Inferior parietal cortex (tissue), 1 donor: ENCODE data around the gene CNRIP1.
"Not testable (repeated sequence)": the region's sequence is repeated elsewhere in the genome, so short reads cannot be mapped to it uniquely, and the experiment has no call there.

ENCODE experiments used
- DNase-seq: peaks from one replicate; pipeline ENCODE4 v3.0.0-alpha.2; 2016; ENCODE audit errors: extremely low spot score

CNRIP1 gene, protein sequence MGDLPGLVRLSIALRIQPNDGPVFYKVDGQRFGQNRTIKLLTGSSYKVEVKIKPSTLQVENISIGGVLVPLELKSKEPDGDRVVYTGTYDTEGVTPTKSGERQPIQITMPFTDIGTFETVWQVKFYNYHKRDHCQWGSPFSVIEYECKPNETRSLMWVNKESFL

DNA sequence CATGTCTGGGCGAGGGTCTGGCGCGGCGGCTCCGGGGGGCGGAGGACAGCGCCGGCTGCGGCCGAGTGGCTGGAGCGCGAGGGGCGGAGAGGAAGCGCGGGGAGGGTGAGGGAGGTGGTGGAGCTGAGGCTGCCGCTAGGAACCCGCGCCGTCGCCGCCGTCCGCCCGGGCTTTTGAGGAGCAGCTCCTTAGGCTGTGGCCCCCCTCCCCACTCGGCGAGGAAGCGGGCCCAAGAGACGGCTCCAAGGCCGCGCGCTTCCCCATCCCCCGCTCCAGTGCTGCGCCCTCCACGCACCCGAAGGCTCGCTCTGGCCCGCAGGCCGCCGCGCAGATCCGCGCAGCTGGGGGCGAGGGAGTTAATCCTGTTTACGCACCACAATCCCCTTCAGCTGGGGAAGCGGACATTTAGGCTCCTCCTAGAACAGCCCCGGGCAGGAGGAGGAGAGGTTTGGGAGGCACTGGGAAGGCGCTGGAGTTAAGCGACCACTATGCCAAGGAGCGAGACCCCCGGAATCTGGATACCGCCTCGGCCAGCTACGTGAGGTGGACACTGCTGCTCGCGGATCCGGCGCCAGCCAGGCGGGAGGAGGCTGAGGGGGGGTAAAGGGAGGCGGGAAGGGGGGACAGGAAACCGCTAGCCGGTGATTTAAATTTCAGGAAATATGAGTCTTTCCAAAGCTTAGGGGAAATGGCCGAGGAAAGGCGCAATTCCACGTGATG lies at the start of gene CNRIP1:
CNRIP1 (minus strand) TSS at position 552 of the 720 bp plus-strand sequence; CDS start at position 3, 549 bp downstream.
- peak; percentile 66 for DNase-seq

DNA sequence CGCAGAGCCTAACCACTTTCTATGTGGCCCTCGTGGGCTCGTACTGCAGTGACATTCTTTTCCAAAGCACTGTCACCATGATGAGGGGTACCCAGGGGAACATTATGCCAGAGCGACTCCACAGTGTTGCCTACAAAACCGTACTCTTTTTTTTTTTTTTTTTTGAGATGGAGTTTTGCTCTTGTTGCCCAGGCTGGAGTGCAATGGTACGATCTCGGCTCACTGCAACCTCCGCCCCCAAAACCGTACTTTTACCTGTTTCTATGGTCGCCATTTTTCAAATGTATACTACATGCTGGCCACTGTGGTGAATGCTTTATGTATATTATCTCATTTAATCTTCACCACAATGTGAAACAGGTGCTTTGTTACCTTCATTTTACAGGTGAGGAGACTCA lies 49.6 kb upstream of the CNRIP1 start:
- no peak for DNase-seq

DNA sequence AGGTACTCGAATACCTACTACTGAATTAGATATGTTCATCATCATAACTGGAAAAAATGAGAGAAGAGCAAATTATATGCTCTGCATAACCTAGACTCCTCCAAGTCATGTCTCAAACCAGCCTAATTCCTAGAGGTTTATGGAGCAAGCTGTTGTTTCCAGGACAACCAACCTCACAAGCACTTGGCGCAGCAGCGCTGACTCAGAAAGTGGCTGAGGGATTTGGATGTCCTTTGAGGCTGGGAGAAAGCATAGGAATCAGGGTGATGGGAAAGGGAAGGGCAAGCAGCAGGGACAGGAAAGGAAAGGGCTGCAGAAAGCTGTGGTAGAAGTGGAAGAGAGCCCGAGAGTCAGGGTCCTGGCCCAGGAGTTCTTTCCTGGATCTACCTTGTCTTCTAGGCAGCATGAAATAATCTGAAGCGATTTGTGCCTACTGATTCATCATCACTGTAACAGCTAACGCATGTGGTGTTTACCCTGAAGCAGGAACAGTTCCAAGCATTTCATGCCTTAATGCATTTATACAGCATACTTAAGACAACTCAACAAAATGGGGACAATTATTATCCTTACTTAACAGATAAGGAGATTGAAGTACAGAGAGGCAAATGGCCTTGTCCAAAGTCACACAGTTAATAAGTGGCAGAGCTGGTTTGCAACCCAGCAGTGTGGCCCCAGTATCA lies 49.0 kb upstream of the CNRIP1 start:
- DNase-seq = peak; percentile 67

DNA sequence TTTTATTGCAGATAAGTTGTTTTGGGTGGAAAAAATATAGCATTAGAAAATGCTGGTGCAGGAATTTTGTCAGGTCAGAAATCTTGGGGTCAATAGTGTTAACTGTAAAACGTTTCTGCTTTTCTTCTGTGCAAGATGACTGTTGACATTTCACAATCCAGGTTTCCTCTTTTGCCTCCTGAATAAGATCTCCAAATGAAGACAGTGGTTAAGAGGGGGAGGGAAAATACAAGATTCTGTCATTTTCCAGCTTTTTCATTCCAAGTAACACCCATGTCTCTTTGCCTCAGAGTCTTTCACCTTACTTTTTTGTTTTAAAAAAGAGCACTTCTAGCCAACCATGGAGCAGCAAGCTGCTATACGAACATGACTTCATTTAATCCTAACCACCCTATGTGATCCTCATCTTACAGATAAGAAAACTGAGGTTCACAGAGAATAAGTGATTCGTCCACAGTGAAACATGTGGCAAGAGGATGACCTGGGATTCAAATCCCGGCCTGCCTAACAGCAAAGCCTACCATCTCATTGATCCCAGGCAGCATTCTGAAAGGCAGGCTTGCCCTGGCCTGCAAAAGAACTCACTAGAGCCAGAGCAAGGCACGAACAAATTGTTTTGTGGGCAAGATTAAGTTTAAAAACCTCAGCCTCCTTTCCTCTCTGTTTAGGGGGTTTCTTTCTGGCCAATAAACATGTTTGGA lies 48.4 kb upstream of the CNRIP1 start:
- no peak for DNase-seq

DNA sequence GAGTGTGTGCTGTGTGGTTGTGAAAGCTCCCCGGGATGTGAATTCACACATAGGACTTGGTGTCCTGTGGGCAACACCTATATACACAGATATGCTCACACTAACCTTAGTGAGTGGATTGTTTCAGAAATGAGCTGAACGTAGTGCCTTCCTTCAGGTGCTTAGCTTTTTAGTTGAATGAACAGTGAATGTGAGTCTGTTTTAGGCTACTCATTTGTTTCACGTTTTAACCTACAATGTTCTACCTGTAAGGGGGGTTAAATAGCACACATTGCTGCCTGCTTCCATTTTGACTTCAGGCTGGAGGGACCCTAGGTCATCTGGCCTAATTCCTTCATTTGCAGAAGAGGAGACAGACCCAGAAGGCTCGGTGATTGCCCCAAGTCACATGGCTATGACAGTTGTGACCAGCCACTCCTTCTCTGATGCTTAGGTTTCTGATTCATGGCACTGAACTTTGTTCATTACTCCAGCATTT lies 46.4 kb upstream of the CNRIP1 start:
- DNase-seq = no peak

DNA sequence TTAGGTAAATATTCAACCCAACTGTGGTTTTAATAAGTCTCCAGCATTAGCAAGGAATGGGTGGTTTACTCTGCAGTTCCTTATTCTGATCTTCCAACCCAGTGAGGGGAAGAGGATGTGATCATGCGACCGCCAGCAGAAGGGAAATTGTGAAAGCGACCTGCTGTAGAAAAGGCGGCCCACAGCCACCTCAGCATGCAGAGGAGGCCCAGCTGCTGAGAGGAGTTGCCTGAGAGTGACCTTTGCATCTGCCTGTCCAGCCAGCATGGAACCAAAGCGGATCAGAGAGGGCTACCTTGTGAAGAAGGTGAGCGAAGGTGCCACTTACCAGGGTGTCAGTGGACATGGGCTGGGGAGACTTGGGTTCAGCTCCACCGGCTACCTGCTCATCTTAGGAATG lies 45.3 kb upstream of the CNRIP1 start, which contains the start of gene PLEK:
PLEK (plus strand) TSS at position 196 of the 400 bp plus-strand sequence; CDS start at position 266, 70 bp downstream.
- no peak for DNase-seq

DNA sequence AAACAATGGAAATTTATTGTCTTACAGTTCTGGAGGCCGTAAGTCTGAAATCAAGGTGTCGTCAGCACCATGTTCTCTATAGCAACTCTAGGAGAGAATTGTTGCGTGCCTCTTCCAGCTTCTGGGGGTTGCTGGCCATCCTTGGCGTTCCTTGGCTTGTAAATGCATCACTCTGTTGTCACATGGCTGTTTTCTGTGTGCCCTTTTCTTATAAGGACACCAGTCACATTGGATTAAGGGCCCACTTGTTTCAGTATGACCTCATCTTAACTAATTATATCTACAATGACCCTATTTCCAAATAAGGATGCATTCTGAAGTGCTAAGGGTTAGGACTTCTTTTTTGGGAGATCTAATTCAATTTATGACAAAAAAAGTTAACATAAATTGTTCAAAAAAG lies 44.0 kb upstream of the CNRIP1 start:
- DNase-seq = no peak

DNA sequence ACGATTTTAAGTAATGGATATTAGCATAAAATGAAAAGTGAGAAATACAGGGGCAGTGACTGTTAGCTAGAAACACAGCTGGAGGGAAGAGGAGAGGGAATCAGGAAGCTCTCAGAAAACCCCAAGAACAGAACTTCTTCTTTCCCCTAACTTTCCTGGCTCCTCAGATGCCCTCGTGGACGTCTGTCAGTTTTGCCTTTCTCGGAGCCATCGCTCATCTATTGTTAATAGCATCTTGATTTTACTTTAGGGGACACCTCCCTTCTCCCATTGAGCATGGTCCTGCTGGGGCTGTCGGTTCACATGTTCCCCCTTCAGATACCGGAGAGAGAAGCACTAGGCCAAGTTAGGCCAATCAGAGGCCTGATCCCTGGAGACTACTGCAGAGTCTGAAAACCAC lies 43.0 kb upstream of the CNRIP1 start:
- DNase-seq = no peak

DNA sequence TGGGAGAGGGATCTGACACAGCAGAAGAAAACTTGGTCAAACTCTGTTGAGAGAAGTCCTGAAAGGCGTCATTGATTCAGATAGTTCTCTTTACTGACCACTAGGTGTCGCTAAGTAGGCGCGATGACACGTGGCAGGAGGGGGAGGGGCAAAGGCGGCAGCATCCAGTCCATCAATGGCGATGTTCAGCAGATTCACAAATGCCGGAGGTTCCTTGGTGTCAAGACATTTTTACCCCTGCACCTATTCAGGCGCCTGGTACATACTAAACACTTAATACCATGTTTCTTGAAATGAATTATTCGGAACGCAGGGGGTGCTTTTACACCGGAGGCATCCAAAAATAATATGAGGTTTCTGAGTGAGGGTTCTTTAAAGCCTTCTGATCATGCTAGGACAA lies 42.3 kb upstream of the CNRIP1 start:
- no peak for DNase-seq

DNA sequence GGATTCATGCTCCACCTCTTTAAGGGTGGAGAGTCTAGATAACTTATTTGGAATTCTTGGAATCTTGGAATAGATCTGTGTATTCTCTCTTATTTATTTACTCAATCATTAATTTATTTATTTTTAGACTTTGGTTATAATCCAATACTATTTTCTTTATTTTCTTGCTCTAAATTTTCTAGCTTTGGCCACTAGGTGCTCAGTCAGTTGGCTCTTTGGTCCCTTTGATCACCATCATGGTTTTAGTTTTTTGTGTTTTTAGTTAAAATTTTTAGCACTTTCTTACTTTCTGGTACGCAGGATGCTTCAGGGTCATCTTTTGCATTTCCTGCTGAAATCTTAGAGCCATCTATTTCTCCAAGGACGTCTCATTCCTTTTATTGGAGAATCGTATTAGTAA lies 40.1 kb upstream of the CNRIP1 start:
- no peak for DNase-seq

DNA sequence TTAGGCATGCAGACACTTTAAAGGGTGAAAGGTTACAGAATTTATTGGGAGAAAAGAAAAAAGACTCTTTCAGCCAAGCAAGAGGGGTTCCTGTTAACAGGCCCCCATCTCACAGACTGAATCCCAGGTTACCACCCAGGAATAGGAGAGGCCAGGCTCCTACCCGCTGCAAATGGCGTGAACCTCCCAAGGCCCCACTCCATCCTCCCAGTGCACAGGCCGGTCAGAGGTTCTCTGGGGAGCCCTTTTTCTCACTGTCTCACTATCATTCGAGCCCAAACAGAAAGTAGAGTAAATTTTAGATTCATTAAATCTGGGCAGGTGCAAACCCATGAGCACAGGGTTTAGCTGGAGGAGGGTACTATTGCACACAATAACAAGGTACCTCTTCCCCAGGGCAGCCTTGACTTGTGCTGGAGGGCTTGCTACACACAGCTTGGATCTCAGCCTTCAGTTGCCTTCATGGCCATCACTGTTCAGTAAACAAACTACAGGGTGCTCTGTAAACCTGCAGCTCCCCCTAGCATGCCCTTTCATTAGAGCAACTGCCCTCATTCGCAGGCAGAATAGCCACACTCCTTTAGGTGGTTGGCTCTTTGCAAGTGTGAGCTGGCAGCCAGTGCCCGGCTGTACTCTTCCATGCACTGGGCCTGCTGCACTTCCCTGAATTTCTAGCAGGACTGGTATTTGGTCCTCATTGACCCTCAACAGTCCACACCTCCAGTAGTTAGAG lies 38.0 kb upstream of the CNRIP1 start:
- DNase-seq = no peak

DNA sequence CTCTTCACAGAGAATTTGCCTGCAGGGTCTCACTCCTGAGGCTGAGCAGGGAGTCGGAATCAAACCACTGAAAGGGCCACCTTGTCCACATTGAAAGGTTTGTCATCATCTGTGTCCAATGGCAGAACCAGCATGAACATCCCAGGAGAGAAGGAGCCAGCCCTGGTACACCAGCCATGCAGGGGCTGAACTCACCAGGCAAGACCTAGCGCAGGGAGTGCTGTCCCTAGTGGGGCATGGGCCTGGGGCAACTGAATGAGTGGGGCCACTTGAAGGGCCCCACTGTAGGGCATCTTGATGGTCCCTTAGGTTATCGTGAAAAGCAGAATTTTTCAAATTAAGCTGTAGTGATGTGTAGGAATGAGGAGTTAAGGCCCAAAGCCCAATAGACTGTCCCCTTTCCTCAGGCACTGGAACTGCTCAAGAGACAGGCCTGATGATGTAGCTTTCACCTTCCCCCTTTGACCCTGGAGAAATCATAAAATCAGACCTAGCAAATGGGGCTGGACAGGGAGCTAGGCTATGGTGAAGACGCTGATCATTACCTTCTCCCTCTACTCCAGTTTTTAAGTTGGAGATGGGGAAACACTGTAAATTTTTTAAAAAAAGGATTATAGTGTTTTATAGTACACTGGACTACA lies 37.0 kb upstream of the CNRIP1 start:
- no peak for DNase-seq

DNA sequence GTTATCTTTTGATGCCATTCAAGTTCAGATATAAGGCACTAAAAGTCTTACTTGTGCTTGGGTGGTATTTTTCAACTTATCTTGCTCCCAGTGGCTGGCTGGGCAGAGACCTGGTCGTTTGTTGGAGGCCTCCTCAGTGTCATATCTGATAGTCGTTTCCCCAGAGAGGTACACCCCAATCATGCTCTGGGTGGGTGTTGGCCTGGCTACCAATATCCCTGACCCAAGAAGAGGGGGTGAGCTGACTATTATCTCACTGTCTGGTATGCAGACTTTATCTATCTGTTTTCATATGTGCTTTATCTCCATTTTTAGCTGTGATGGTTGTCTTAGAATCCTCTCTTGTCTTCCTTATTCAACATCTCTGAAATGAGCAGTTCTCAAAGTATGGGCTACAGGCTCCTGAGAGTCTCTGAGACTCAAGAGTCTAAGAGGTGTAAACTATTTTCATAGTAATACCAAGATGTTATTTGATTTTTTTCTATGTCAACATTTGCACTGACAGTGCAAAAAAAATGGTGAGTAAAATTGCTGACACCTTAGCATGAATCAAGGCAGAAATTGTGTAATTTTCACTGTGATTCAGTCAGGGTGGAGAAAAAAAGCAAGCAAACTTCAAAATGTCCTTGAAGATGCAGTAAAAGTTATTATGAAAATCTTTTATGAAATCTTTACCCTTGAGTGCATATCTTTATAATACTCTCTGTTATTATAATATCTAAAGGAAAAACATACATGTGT lies 33.1 kb upstream of the CNRIP1 start:
- no peak for DNase-seq

DNA sequence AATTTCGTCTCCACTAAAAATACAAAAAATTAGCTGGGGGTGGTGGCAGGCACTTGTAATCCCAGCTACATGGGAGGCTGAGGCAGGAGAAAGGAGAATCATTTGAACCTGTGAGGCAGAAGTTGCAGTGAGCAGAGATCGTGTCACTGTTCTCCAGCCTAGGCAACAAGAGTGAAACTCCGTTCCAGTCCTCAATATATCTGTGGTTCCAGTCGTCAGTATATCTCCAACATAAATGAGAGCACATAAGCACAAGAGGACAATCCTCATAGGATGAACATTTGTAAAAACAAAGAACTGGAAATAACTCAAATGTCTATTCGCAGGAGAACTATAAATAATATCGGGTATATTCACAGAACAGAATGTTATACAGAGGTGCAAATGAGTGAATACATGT lies 32.2 kb upstream of the CNRIP1 start:
- no peak for DNase-seq

DNA sequence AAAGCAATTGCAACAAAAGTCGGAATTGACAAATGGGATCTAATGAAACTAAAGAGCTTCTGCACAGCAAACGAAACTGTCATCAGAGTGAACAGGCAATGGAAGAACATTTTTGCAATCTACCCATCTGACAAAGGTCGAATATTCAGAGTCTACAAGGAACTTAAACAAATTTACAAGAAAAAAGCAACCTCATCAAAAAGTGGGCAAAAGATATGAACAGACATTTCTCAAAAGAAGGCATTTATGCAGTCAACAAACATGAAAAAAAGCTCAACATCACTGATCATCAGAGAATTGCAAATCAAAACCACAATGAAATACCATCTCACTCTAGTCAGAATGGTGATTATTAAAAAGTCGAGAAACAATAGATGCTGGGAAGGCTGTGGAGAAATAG lies 29.3 kb upstream of the CNRIP1 start:
- DNase-seq = not testable (repeated sequence)

DNA sequence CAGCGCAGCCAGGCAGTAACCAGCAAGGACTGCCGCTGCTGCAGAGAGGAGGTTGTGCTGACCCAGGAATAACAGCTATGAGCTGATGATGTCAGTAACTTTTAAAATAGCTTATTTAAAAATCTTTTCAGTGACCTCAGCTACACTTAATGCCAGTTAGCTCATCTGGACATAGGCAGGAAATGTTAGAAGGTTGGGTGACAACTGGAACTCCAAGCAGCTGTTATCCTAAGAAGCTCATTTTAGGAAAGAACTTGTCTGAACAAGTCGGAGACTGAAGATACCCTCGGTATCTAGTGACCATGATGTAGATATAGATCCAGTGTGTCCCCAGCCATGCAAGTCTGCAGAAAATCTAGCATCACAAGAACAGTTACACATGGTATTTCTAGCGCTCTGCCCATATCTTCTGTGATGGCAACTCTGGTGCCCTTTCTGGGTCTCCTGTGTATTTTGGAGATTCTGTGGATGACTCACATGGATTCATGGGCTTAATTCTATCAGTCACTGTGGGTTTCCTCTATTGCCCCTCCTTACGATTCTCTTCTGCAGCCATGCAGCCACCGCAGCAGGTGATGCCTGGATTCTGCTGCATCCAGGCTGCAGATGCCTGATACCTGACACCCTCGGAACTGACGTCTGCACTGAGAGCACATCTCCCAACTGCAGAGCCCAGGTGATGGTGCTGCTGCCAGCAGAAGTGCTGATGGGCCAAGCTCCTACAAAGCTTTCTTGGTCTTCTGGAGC lies 25.6 kb upstream of the CNRIP1 start:
- no peak for DNase-seq

DNA sequence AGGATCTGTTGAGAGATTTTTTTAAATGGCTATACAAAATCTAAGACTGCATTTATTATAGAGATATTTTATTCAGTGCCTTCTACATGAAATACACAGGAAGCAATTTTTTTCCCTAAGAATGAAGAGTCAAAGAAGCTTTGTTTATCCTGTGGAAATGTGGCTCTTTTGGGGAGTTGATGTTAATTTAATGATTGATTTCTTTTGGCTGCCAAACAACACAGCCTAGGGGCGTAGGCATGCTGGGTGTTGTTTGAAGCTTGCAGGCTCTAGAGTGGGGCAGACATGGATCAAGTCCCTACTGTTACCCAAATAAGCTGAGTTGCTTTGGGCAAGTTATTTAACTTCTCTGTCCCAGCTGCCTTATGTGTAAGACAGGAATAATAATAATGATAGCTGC lies 24.3 kb upstream of the CNRIP1 start:
- DNase-seq = no peak

DNA sequence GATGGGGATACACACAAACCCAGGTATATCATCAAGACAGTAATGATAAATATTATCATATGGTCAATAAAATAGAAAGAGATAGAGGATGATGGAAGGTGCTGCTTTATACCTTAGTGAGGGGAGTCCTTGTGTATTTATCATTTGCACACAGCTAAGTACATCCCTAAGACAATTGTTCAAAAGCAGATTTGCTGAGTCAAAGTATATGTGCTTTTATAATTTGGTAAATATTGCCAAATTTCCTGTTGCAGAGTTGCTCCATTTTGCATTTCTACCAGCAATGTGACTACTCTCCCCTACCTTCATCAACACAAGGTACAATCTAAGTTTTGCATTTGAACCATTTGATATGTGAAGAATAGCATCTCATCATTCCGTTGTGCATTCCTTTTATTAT lies 22.7 kb upstream of the CNRIP1 start:
- DNase-seq = no peak

DNA sequence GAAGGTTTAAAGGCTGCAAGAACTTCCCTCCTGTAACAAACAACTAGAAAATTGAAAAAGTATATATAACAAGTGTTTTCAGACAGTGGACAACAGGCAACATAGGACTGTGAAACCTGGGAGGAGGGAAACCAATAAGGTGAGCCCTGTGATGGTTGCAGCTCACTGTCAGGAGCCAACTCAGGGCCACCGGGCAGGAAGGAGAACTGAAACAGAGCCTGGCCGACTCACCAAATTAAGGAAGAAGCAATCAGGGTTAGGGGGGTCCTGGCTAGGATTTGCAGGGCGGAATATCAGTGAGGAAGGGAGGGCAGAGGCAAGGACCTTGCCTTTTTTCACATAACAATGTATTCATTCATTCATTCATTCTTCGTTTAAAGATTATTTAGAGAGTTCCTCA lies 21.8 kb upstream of the CNRIP1 start:
- DNase-seq = no peak

DNA sequence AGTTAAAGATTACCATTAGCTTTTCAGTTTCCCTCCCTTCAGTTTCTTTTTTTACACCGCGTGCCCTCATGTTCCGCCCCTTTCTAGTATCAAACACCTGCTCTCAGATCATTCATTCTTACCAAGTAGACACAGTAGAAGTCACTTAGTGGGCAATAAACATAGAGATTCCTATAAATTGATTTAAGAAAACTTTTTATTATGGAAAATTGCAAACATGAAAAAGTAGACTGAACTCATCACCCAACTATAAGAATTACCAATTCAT lies 21.2 kb upstream of the CNRIP1 start:
- no peak for DNase-seq
